SU-DHL-6 (cell line): ENCODE measurements around the gene S1PR1.

ENCODE experiments used
- EZH2phosphoT487 ChIP-seq: fragments of 200-600 bp; sonication (generic), shearing (Covaris generic); conservative IDR thresholded peaks from 2 replicates; pipeline ENCODE4 v1.6.1; 2018; ENCODE audit warnings: mild to moderate bottlenecking, antibody characterized with exemption, low read length, moderate library complexity, mixed read lengths
- TF ChIP-seq, protein P1 (sequence below): fragments of 200-600 bp; sonication (generic); IDR thresholded peaks from one replicate; pipeline ENCODE4 v1.5.1; 2017; ENCODE audit warnings: antibody characterized with exemption, mild to moderate bottlenecking, low read length, moderate library complexity; ENCODE audit not compliant: insufficient read depth, poor library complexity, severe bottlenecking

DNA sequence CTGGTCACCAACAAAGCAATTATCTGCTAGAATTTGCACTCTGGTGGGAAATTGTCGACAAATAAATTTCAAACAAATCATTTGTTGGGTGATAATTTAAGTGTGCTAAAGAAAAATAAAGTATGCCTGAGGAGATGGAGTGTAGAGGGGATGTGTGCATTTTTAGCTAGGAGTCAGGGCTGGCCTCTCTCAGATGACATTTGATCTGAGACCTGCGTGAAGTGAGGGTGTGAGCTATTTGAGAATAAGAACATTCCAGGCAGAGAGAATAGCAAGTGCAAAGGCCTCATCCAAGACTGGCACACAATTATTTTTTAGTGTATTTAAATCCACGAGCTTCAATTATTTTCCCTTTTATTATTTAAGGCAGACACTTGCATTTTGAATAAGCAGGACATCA, 19.7 kb upstream of the S1PR1 start:
- TF ChIP-seq, protein P1, sequence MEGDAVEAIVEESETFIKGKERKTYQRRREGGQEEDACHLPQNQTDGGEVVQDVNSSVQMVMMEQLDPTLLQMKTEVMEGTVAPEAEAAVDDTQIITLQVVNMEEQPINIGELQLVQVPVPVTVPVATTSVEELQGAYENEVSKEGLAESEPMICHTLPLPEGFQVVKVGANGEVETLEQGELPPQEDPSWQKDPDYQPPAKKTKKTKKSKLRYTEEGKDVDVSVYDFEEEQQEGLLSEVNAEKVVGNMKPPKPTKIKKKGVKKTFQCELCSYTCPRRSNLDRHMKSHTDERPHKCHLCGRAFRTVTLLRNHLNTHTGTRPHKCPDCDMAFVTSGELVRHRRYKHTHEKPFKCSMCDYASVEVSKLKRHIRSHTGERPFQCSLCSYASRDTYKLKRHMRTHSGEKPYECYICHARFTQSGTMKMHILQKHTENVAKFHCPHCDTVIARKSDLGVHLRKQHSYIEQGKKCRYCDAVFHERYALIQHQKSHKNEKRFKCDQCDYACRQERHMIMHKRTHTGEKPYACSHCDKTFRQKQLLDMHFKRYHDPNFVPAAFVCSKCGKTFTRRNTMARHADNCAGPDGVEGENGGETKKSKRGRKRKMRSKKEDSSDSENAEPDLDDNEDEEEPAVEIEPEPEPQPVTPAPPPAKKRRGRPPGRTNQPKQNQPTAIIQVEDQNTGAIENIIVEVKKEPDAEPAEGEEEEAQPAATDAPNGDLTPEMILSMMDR: no peak
- TF ChIP-seq EZH2phosphoT487: no peak
